Mesothelial cell of epicardium (in vitro differentiated cells): Measurements from ENCODE around the gene PDLIM7. TPM values are rescaled to one million over a fixed set of nuclear protein-coding genes. Genes with fewer than 3 reads are reported as not detected.

Source experiments
- DNase-seq, 2 experiments: peaks; one replicate each; pipeline ENCODE4 v3.0.0; 2021; ENCODE audit warnings: low spot score in 2 of 2; ENCODE audit not compliant: unreplicated experiment in 2 of 2
- H3K27ac Mint-ChIP-seq: 2 replicates; pipeline ENCODE4 v1.8.0; 2021; ENCODE audit warnings: mixed read lengths
- H3K27me3 Mint-ChIP-seq: 2 replicates; pipeline ENCODE4 v1.8.0; 2021; ENCODE audit warnings: low read depth, mixed read lengths
- H3K36me3 Mint-ChIP-seq: 2 replicates; pipeline ENCODE4 v1.8.0; 2021; ENCODE audit warnings: mixed read lengths
- H3K4me1 Mint-ChIP-seq: 2 replicates; pipeline ENCODE4 v1.8.0; 2021; ENCODE audit warnings: mixed read lengths
- H3K4me3 Mint-ChIP-seq: 2 replicates; pipeline ENCODE4 v1.8.0; 2021; ENCODE audit warnings: mild to moderate bottlenecking, moderate library complexity, mixed read lengths
- H3K9me3 Mint-ChIP-seq: 2 replicates; pipeline ENCODE4 v1.8.0; 2021; ENCODE audit warnings: mixed read lengths
- CTCF ChIP-seq: fragments of 200-600 bp; sonication (generic); IDR thresholded peaks from one replicate; pipeline ENCODE4 v1.5.0; 2021; ENCODE audit warnings: antibody characterized with exemption; ENCODE audit not compliant: unreplicated experiment
- total RNA-seq: library from RNA; stranded (reverse); gene quantifications from 3 replicates; pipeline ENCODE4 v1.2.1, GENCODE V29; 2021

The PDLIM7 gene
- total RNA-seq, 1 donor from 2014 or later = 494 TPM

GRCh38 chr5:177454397-177455035 is 42.9 kb downstream of the PDLIM7 start:
- Mint-ChIP-seq H3K4me1 (peaks cover 17% of the 10 kb centered on the region), H3K36me3 (peaks cover 3% of the 10 kb centered on the region), H3K27me3 (peaks cover 1% of the 10 kb centered on the region), H3K9me3 (no peaks in the 10 kb centered on the region), H3K4me3 (peak overlapping the region; percentile 72), H3K27ac (no peak overlapping the region)
- TF ChIP-seq CTCF = peak; percentile 91
- peak; percentile 90 to 97 for DNase-seq

- H3K27ac Mint-ChIP-seq = peak overlapping the region; percentile 18
- peaks cover 3% of the 10 kb centered on the region for H3K36me3 Mint-ChIP-seq
- no peaks in the 10 kb centered on the region for H3K9me3 Mint-ChIP-seq
- H3K4me1 Mint-ChIP-seq = peaks cover 17% of the 10 kb centered on the region
- TF ChIP-seq CTCF = no peak
- DNase-seq = peak in 1 of 2 experiments; percentile 71
- H3K27me3 Mint-ChIP-seq = peaks cover 3% of the 10 kb centered on the region
- H3K4me3 Mint-ChIP-seq = peak overlapping the region; percentile 68
Observed at GRCh38 chr5:177453852-177454396, 43.5 kb downstream of the PDLIM7 start.

- Mint-ChIP-seq H3K9me3 (no peaks in the 10 kb centered on the region), H3K36me3 (peaks cover 3% of the 10 kb centered on the region), H3K27ac (no peak overlapping the region), H3K27me3 (peaks cover 12% of the 10 kb centered on the region), H3K4me3 (peak overlapping the region; percentile 36), H3K4me1 (peaks cover 21% of the 10 kb centered on the region)
- DNase-seq = no peak
- TF ChIP-seq CTCF = no peak
Observed at GRCh38 chr5:177452688-177453638, 44.4 kb downstream of the PDLIM7 start.

GRCh38 chr5:177450667-177451424 is 46.6 kb downstream of the PDLIM7 start:
- Mint-ChIP-seq H3K36me3 (no peaks in the 10 kb centered on the region), H3K4me1 (peaks cover 18% of the 10 kb centered on the region), H3K4me3 (no peak overlapping the region), H3K27ac (no peak overlapping the region), H3K9me3 (no peaks in the 10 kb centered on the region), H3K27me3 (peaks cover 19% of the 10 kb centered on the region)
- TF ChIP-seq CTCF = no peak
- no peak for DNase-seq
